Measurements from ENCODE around the gene D2HGDH.
A peak's percentile ranks its signal among the peaks of the same experiment; 100 is the strongest.
"Not testable (repeated sequence)": the region's sequence is repeated elsewhere in the genome, so short reads cannot be mapped to it uniquely, and the experiment has no call there.

GRCh38 chr2:241732513-241733186 lies 1.8 kb upstream of the D2HGDH start:
- TF ChIP-seq CTCF (IDR thresholded peaks at IDR 0.05), result peak in 3 of 4 experiments; percentile 57 to 66 (median 60)
- TF ChIP-seq POLR2A, POLR2AphosphoS5 (IDR thresholded peaks at IDR 0.05): not testable (repeated sequence)
